Liver (tissue), 9 donors: ENCODE data around the gene CCDC152. TPM values are rescaled to one million over a fixed set of nuclear protein-coding genes. Genes with fewer than 3 reads are reported as not detected.

Source experiments
- DNase-seq: peaks from one replicate; pipeline ENCODE4 v3.0.0-alpha.2; 2017; ENCODE audit warnings: low spot score
- H3K27ac ChIP-seq, 2 donors: one replicate each; pipeline ENCODE4 v1.7.0; 2013; ENCODE audit warnings: inconsistent platforms in 2 of 2, low read length in 2 of 2, control low read depth in 1 of 2, low read depth in 1 of 2, mild to moderate bottlenecking in 1 of 2
- H3K27me3 ChIP-seq, 4 donors: one replicate each; pipeline versions ENCODE4 v1.6.1 to v1.7.0; 2013; ENCODE audit warnings: low read length in 3 of 4, inconsistent platforms in 1 of 4, mild to moderate bottlenecking in 1 of 4, moderate library complexity in 1 of 4; ENCODE audit not compliant: control insufficient read depth in 4 of 4, insufficient read depth in 4 of 4
- H3K36me3 ChIP-seq, 4 donors: one replicate each; pipeline versions ENCODE4 v1.6.1 to v1.7.0; 2013; ENCODE audit warnings: low read length in 3 of 4, mild to moderate bottlenecking in 3 of 4, low read depth in 1 of 4, moderate library complexity in 1 of 4; ENCODE audit not compliant: control insufficient read depth in 4 of 4, insufficient read depth in 3 of 4
- H3K4me1 ChIP-seq, 4 donors: one replicate each; pipeline versions ENCODE4 v1.6.1 to v1.7.0; 2013; ENCODE audit warnings: low read length in 3 of 4, mild to moderate bottlenecking in 3 of 4, moderate library complexity in 1 of 4; ENCODE audit not compliant: control insufficient read depth in 4 of 4, insufficient read depth in 4 of 4
- H3K4me3 ChIP-seq, 3 donors: one replicate each; pipeline versions ENCODE4 v1.6.1 to v1.7.0; 2013; ENCODE audit warnings: low read length in 3 of 3, control low read depth in 1 of 3, low read depth in 1 of 3, mild to moderate bottlenecking in 1 of 3
- H3K9ac ChIP-seq, 2 donors: one replicate each; pipeline ENCODE4 v1.7.0; 2013; ENCODE audit warnings: low read length in 2 of 2, mild to moderate bottlenecking in 2 of 2, moderate library complexity in 2 of 2, control low read depth in 1 of 2, low read depth in 1 of 2
- H3K9me3 ChIP-seq, 4 donors: one replicate each; pipeline versions ENCODE4 v1.6.1 to v1.7.0; 2013; ENCODE audit warnings: low read length in 3 of 4; ENCODE audit not compliant: control insufficient read depth in 4 of 4
- ATF3 ChIP-seq: IDR thresholded peaks from 2 replicates; pipeline ENCODE4 v1.6.1; 2016; ENCODE audit warnings: antibody characterized with exemption
- CTCF ChIP-seq: fragments of 150-350 bp; IDR thresholded peaks from 2 replicates; pipeline ENCODE4 v1.5.1; 2017; ENCODE audit warnings: improper control_type of control experiment, low read depth, low read length; ENCODE audit not compliant: missing input control
- FOXA1 ChIP-seq: IDR thresholded peaks from 2 replicates; pipeline ENCODE4 v1.6.1; 2016; ENCODE audit warnings: antibody characterized with exemption
- FOXA2 ChIP-seq: IDR thresholded peaks from 2 replicates; pipeline ENCODE4 v1.6.1; 2016; ENCODE audit warnings: antibody characterized with exemption
- GABPA ChIP-seq, 2 donors: IDR thresholded peaks in 1 of 2; conservative IDR thresholded peaks in 1 of 2; 2 replicates each; pipeline ENCODE4 v1.6.1; 2016; ENCODE audit warnings: antibody characterized with exemption in 2 of 2, mild to moderate bottlenecking in 1 of 2, moderate library complexity in 1 of 2
- HNF4A ChIP-seq, 2 donors: conservative IDR thresholded peaks; 2 replicates each; pipeline ENCODE4 v1.6.1; 2016; ENCODE audit warnings: antibody characterized with exemption in 2 of 2, mild to moderate bottlenecking in 2 of 2
- HNF4G ChIP-seq: IDR thresholded peaks from 2 replicates; pipeline ENCODE4 v1.6.1; 2016; ENCODE audit warnings: antibody characterized with exemption
- JUND ChIP-seq, 2 donors: IDR thresholded peaks; 2 replicates each; pipeline ENCODE4 v1.6.1; 2016; ENCODE audit warnings: antibody characterized with exemption in 2 of 2
- MAX ChIP-seq: IDR thresholded peaks from 2 replicates; pipeline ENCODE4 v1.6.1; 2016; ENCODE audit warnings: antibody characterized with exemption
- NR2F2 ChIP-seq: IDR thresholded peaks from 2 replicates; pipeline ENCODE4 v1.6.1; 2016; ENCODE audit warnings: antibody characterized with exemption
- RAD21 ChIP-seq, 2 donors: IDR thresholded peaks; 2 replicates each; pipeline ENCODE4 v1.6.1; 2016; ENCODE audit warnings: antibody characterized with exemption in 2 of 2, mild to moderate bottlenecking in 2 of 2
- REST ChIP-seq: IDR thresholded peaks from 2 replicates; pipeline ENCODE4 v1.6.1; 2016; ENCODE audit warnings: antibody characterized with exemption, mild to moderate bottlenecking
- RXRA ChIP-seq, 2 donors: IDR thresholded peaks; 2 replicates each; pipeline ENCODE4 v1.6.1; 2017 to 2018; ENCODE audit warnings: antibody characterized with exemption in 2 of 2, mild to moderate bottlenecking in 1 of 2
- SP1 ChIP-seq: IDR thresholded peaks from 2 replicates; pipeline ENCODE4 v1.6.1; 2018; ENCODE audit warnings: antibody characterized with exemption, mild to moderate bottlenecking
- TAF1 ChIP-seq: conservative IDR thresholded peaks from 2 replicates; pipeline ENCODE4 v1.6.1; 2016; ENCODE audit warnings: antibody characterized with exemption, mild to moderate bottlenecking
- YY1 ChIP-seq: IDR thresholded peaks from 2 replicates; pipeline ENCODE4 v1.6.1; 2016; ENCODE audit warnings: antibody characterized with exemption, mild to moderate bottlenecking
- ZBTB33 ChIP-seq: IDR thresholded peaks from 2 replicates; pipeline ENCODE4 v1.6.1; 2016; ENCODE audit warnings: antibody characterized with exemption
- whole genome bisulfite sequencing: extraction: QIAGEN DNeasy Blood & Tissue Kit; methylation state at CpG from one replicate; pipeline ENCODE4 v1.1.7; 2013; 5-methylcytosine and 5-hydroxymethylcytosine counted together
- polyA plus RNA-seq, 2 donors: library from polyadenylated mRNA; stranded (reverse) in 1 of 2; unstranded in 1 of 2; fragments of 200-250 nt in 1 of 2; fragments of >200 nt in 1 of 2; fragmentation: Nextera tagmentation in 1 of 2; extraction: Ambion mirVana in 1 of 2; gene quantifications; one replicate each; pipeline versions ENCODE4 v1.2.1 to v1.2.3, GENCODE V29; 2013 to 2015
- total RNA-seq, 2 donors: library from RNA; depleted of rRNA; stranded (reverse); fragments of >200 nt; gene quantifications; one replicate each; pipeline ENCODE4 v1.2.3, GENCODE V29; 2014
- donor health status: healthy.
- donor health status: healthy.
- donor health status: healthy.
- donor health status: healthy.
- donor health status: healthy.

The CCDC152 gene
- total and polyA plus RNA-seq, 4 donors, result 0.08 to 81.4 (median 3.3) TPM

- Histone ChIP-seq H3K36me3 (no peaks in the 10 kb centered on the region), H3K27ac (no peak overlapping the region), H3K27me3 (no peaks in the 10 kb centered on the region), H3K9ac (no peak overlapping the region), H3K4me1 (peaks cover 0 to 3% (median 2%) of the 10 kb centered on the region in 4 donors), H3K4me3 (no peak overlapping the region), H3K9me3 (no peaks in the 10 kb centered on the region)
- 98% methylated on average over 5 of the region's 5 CpGs for WGBS
- no peak for DNase-seq
- TF ChIP-seq REST (no peak), FOXA2 (no peak), JUND (IDR thresholded peaks at IDR 0.05) (no peak), RAD21 (IDR thresholded peaks at IDR 0.05) (no peak), HNF4G (no peak), GABPA (IDR thresholded peaks at IDR 0.05 in 1 of 2, conservative IDR thresholded peaks at IDR 0.05 in 1 of 2) (no peak), MAX (no peak), SP1 (no peak), HNF4A (conservative IDR thresholded peaks at IDR 0.05) (no peak), CTCF (no peak), RXRA (IDR thresholded peaks at IDR 0.05) (no peak), NR2F2 (no peak), YY1 (no peak), FOXA1 (no peak), ATF3 (no peak), ZBTB33 (no peak), TAF1 (no peak)
Observed at GRCh38 chr5:42832060-42832459, 75.4 kb downstream of the CCDC152 start.
